Measurements from ENCODE around the gene CTSZ.

DNA sequence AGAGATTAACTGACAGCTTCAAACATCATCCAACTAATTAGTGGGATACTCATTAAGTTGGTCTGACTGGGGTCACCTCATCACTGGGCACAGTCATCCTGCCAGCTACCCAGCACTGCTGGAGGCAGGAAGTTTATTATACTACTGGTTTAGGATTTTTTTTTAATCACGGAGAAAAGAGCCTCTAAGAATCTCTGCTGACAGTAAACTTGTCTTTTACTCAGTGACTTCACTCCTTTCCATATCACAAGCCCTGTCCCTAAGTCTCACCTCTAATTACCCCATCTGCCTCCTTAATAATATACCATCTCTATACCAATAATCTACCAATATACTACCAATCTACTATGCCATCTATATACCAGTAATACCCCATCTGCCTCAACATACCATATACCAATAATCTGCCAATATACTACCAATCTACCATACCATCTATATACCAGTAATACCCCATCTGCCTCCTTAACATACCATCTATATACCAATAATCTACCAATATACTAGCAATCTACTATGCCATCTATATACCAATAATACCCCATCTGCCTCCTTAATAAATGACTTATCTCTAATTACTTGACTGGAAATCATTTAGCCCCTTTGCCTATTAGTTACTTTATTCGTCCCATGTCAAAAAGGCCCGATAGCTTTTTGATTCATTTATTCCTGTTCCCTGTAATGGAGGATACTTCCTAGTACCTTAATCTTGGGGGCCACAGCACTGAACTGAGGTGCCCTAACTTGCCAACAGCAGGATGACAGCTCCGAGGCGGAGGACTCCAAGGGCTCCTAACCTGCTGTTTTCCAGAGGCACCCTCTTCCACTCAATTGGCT is 20.1 kb upstream of the CTSZ start:
- TF ChIP-seq, protein P1, sequence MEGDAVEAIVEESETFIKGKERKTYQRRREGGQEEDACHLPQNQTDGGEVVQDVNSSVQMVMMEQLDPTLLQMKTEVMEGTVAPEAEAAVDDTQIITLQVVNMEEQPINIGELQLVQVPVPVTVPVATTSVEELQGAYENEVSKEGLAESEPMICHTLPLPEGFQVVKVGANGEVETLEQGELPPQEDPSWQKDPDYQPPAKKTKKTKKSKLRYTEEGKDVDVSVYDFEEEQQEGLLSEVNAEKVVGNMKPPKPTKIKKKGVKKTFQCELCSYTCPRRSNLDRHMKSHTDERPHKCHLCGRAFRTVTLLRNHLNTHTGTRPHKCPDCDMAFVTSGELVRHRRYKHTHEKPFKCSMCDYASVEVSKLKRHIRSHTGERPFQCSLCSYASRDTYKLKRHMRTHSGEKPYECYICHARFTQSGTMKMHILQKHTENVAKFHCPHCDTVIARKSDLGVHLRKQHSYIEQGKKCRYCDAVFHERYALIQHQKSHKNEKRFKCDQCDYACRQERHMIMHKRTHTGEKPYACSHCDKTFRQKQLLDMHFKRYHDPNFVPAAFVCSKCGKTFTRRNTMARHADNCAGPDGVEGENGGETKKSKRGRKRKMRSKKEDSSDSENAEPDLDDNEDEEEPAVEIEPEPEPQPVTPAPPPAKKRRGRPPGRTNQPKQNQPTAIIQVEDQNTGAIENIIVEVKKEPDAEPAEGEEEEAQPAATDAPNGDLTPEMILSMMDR (conservative IDR thresholded peaks at IDR 0.05; ENCODE audit: low read depth in 2 of 2) = no peak
- TF ChIP-seq JUNB (IDR thresholded peaks at IDR 0.05; ENCODE audit: unreplicated experiment) = no peak
- no peak for TF ChIP-seq CREB1 (CRISPR knock-in tag; IDR thresholded peaks at IDR 0.05; ENCODE audit: low read depth)
- TF ChIP-seq EZH2phosphoT487 (IDR thresholded peaks at IDR 0.05; ENCODE audit: unreplicated experiment) = no peak
- TF ChIP-seq, protein P2, sequence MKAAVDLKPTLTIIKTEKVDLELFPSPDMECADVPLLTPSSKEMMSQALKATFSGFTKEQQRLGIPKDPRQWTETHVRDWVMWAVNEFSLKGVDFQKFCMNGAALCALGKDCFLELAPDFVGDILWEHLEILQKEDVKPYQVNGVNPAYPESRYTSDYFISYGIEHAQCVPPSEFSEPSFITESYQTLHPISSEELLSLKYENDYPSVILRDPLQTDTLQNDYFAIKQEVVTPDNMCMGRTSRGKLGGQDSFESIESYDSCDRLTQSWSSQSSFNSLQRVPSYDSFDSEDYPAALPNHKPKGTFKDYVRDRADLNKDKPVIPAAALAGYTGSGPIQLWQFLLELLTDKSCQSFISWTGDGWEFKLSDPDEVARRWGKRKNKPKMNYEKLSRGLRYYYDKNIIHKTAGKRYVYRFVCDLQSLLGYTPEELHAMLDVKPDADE (IDR thresholded peaks at IDR 0.05) = no peak
- TF ChIP-seq, protein P3, sequence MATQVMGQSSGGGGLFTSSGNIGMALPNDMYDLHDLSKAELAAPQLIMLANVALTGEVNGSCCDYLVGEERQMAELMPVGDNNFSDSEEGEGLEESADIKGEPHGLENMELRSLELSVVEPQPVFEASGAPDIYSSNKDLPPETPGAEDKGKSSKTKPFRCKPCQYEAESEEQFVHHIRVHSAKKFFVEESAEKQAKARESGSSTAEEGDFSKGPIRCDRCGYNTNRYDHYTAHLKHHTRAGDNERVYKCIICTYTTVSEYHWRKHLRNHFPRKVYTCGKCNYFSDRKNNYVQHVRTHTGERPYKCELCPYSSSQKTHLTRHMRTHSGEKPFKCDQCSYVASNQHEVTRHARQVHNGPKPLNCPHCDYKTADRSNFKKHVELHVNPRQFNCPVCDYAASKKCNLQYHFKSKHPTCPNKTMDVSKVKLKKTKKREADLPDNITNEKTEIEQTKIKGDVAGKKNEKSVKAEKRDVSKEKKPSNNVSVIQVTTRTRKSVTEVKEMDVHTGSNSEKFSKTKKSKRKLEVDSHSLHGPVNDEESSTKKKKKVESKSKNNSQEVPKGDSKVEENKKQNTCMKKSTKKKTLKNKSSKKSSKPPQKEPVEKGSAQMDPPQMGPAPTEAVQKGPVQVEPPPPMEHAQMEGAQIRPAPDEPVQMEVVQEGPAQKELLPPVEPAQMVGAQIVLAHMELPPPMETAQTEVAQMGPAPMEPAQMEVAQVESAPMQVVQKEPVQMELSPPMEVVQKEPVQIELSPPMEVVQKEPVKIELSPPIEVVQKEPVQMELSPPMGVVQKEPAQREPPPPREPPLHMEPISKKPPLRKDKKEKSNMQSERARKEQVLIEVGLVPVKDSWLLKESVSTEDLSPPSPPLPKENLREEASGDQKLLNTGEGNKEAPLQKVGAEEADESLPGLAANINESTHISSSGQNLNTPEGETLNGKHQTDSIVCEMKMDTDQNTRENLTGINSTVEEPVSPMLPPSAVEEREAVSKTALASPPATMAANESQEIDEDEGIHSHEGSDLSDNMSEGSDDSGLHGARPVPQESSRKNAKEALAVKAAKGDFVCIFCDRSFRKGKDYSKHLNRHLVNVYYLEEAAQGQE (IDR thresholded peaks at IDR 0.05; ENCODE audit: unreplicated experiment) = no peak
- TF ChIP-seq EZH2 (IDR thresholded peaks at IDR 0.05; ENCODE audit: low read depth, unreplicated experiment) = no peak
- TF ChIP-seq POLR2AphosphoS5 (IDR thresholded peaks at IDR 0.05; ENCODE audit: low read depth) = no peak
- TF ChIP-seq ZNF331 (CRISPR knock-in tag; IDR thresholded peaks at IDR 0.05; ENCODE audit: low read depth) = no peak
- TF ChIP-seq STAT1 (IDR thresholded peaks at IDR 0.05; ENCODE audit: unreplicated experiment) = no peak
- no peak for TF ChIP-seq ZNF114 (CRISPR knock-in tag; IDR thresholded peaks at IDR 0.05)
- TF ChIP-seq NANOG (IDR thresholded peaks at IDR 0.05; ENCODE audit: borderline replicate concordance) = no peak
